ENCODE measurements around the gene LIPC. TPM values are rescaled to one million over a fixed set of nuclear protein-coding genes. Genes with fewer than 3 reads are reported as not detected.

LIPC gene
- total and polyA plus RNA-seq, 2 of the 4 experiments (the other 2 are of a cell fraction): 0.07 TPM; not detected in 1

- no peak for ATAC-seq (ENCODE audit: low read depth)
- Histone ChIP-seq H4K91ac (ENCODE audit: insufficient read depth, low read depth, low read length) (no peak overlapping the region), H2BK15ac (ENCODE audit: low read depth, low read length) (no peak overlapping the region), H3K56ac (ENCODE audit: extremely low read depth, insufficient read depth, low read length) (no peak overlapping the region), H3K4ac (ENCODE audit: low read depth, low read length) (no peak overlapping the region), H3K14ac (replicated peaks; ENCODE audit: low read depth, low read length) (no peak overlapping the region), H2AK9ac (replicated peaks; ENCODE audit: low read depth, low read length, poor library complexity) (no peak overlapping the region), H3K9me3 (ENCODE audit: control insufficient read depth, insufficient read depth, low read length) (peaks cover 11% of the 10 kb centered on the region), H2BK5ac (ENCODE audit: low read depth, low read length, poor library complexity, severe bottlenecking) (no peak overlapping the region), H2AK5ac (ENCODE audit: low read depth, low read length) (no peak overlapping the region), H3K27me3 (ENCODE audit: control insufficient read depth, insufficient read depth, low read length) (no peaks in the 10 kb centered on the region), H3K79me1 (ENCODE audit: low read depth in 1 of 2, low read length in 2 of 2) (no peaks in the 10 kb centered on the region), H4K8ac (ENCODE audit: low read depth in 2 of 2, low read length in 2 of 2) (no peak overlapping the region), H3K9me1 (ENCODE audit: insufficient read depth, low read length) (no peaks in the 10 kb centered on the region; the same call in 1 of the 2 replicates), H3K23ac (ENCODE audit: low read depth, low read length) (no peak overlapping the region), H3K4me1 (ENCODE audit: control insufficient read depth, insufficient read depth, low read length) (peaks cover 2% of the 10 kb centered on the region; the same call in 1 of the 2 replicates), H3K27ac (ENCODE audit: insufficient read depth, low read length) (no peak overlapping the region), H3K4me3 (ENCODE audit: insufficient read depth, low read depth, low read length) (no peak overlapping the region), H4K20me1 (ENCODE audit: insufficient read depth, low read length) (no peaks in the 10 kb centered on the region), H2AFZ (replicated peaks; ENCODE audit: low read length, poor library complexity) (no peak overlapping the region), H4K5ac (ENCODE audit: low read depth, low read length) (no peak overlapping the region), H3K4me2 (ENCODE audit: low read depth, low read length) (no peak overlapping the region), H2BK120ac (ENCODE audit: low read depth, low read length) (no peak overlapping the region), H3K9ac (ENCODE audit: low read depth, low read length) (no peak overlapping the region), H2BK20ac (ENCODE audit: low read depth, low read length) (no peak overlapping the region), H3K36me3 (ENCODE audit: control insufficient read depth, insufficient read depth, low read length) (no peaks in the 10 kb centered on the region), H3K18ac (ENCODE audit: low read depth, low read length) (no peak overlapping the region)
- intact Hi-C loops (cut with micrococcal nuclease) (no loop called here), in situ Hi-C loops (cut with MboI; ENCODE audit: low sequenced_read_pairs) (no loop called here), dilution Hi-C loops (cut with HindIII; ENCODE audit: low sequenced_read_pairs, unreplicated experiment) (no loop called here)
- TF ChIP-seq POLR2A (IDR thresholded peaks at IDR 0.05; ENCODE audit: low read depth, low read length) (no peak), CTCF (conservative IDR thresholded peaks at IDR 0.05; ENCODE audit: low read depth, low read length) (no peak), MAZ (IDR thresholded peaks at IDR 0.05; ENCODE audit: borderline replicate concordance, low read depth, low read length) (no peak), SMC3 (IDR thresholded peaks at IDR 0.05; ENCODE audit: low read depth, low read length) (no peak), NFE2L2 (IDR thresholded peaks at IDR 0.05; ENCODE audit: low read depth, low read length) (no peak), RFX5 (IDR thresholded peaks at IDR 0.05; ENCODE audit: low read depth, low read length) (no peak), MXI1 (IDR thresholded peaks at IDR 0.05; ENCODE audit: borderline replicate concordance, low read depth, low read length) (no peak), ELK1 (IDR thresholded peaks at IDR 0.05; ENCODE audit: borderline replicate concordance, low read depth, low read length) (no peak), CHD1 (IDR thresholded peaks at IDR 0.05; ENCODE audit: low read depth, low read length) (no peak), USF2 (IDR thresholded peaks at IDR 0.05; ENCODE audit: low read depth, low read length) (no peak), RCOR1 (IDR thresholded peaks at IDR 0.05; ENCODE audit: insufficient replicate concordance, low read length) (no peak), MAFK (IDR thresholded peaks at IDR 0.05; ENCODE audit: low read depth, low read length) (no peak), BHLHE40 (IDR thresholded peaks at IDR 0.05; ENCODE audit: low read depth, low read length) (no peak), FOS (IDR thresholded peaks at IDR 0.05; ENCODE audit: low read depth, low read length) (no peak), CEBPB (IDR thresholded peaks at IDR 0.05; ENCODE audit: low read depth, low read length) (no peak), RAD21 (IDR thresholded peaks at IDR 0.05; ENCODE audit: low read length) (no peak)
- no TSS peak for BruUV-seq (replicated peaks)
- CTCF ChIA-PET: no interaction called here
- DNase-seq: no peak
- POLR2A ChIA-PET (ENCODE audit: unreplicated experiment): no interaction called here
- 93% methylated on average over 3 of the region's 4 CpGs; no CpG with 5 or more reads in 1 of the 2 experiments for WGBS, 2 experiments (ENCODE audit: extremely low coverage in 2 of 2, insufficient read length in 1 of 2)
Observed at GRCh38 chr15:58487041-58487723, 55.4 kb downstream of the LIPC start.

Data from IMR-90 (cell line).